GM12891 (cell line): ENCODE data around the gene MKKS.

ENCODE experiments used
- PAX5 ChIP-seq: IDR thresholded peaks from 2 replicates; pipeline ENCODE4 v1.6.1; 2011; ENCODE audit warnings: low read length, moderate library complexity, mild to moderate bottlenecking; ENCODE audit not compliant: insufficient read depth, severe bottlenecking
- POLR2A ChIP-seq: IDR thresholded peaks from 2 replicates; pipeline ENCODE4 v1.6.1; 2011; ENCODE audit warnings: low read depth, low read length, control low read depth
- POLR2AphosphoS5 ChIP-seq: IDR thresholded peaks from 2 replicates; pipeline ENCODE4 v1.6.1; 2011; ENCODE audit warnings: low read depth, low read length, control low read depth
- POU2F2 ChIP-seq: IDR thresholded peaks from 2 replicates; pipeline ENCODE4 v1.6.1; 2011; ENCODE audit warnings: low read depth, mild to moderate bottlenecking, control low read depth, low read length, moderate library complexity
- SPI1 ChIP-seq: IDR thresholded peaks from 2 replicates; pipeline ENCODE4 v1.6.1; 2011; ENCODE audit warnings: low read depth, low read length, control low read depth
- TAF1 ChIP-seq: IDR thresholded peaks from 2 replicates; pipeline ENCODE4 v1.6.1; 2011; ENCODE audit warnings: low read depth, low read length, control low read depth

- TF ChIP-seq TAF1: no peak
- TF ChIP-seq POLR2AphosphoS5: no peak
- TF ChIP-seq POLR2A: no peak
- TF ChIP-seq SPI1: no peak
- no peak for TF ChIP-seq POU2F2
- TF ChIP-seq PAX5: no peak
These were observed 49.7 kb upstream of the MKKS start for GRCh38 chr20:10483691-10484090.
